Measurements from ENCODE around the gene SBF2.
"Not testable (repeated sequence)": the region's sequence is repeated elsewhere in the genome, so short reads cannot be mapped to it uniquely, and the experiment has no call there.

Gene SBF2

DNA sequence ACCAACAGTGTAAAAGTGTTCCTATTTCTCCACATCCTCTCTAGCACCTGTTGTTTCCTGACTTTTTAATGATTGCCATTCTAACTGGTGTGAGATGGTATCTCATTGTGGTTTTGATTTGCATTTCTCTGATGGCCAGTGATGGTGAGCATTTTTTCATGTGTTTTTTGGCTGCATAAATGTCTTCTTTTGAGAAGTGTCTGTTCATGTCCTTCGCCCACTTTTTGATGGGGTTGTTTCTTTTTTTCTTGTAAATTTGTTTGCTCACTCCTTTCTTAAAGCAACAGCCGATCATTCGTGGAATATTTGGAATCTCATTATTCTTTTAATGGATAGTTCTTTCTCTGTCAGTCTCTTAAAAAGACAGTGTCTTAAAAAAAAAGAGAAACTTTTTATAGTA is 550.5 kb downstream of the SBF2 start:
- H3K36me3 ChIP-seq (ENCODE audit: insufficient read depth, low read length) = peaks cover 38% of the 10 kb centered on the region
- H2AFZ ChIP-seq (ENCODE audit: low read length, unreplicated experiment); H3K4me3 ChIP-seq (ENCODE audit: low read depth, low read length); H3K79me2 ChIP-seq (ENCODE audit: control insufficient read depth, insufficient read depth, low read length, unreplicated experiment); H3K27me3 ChIP-seq (ENCODE audit: insufficient read depth, low read length); H3K4me1 ChIP-seq (ENCODE audit: control insufficient read depth, insufficient read depth, low read length, unreplicated experiment); H3K27ac ChIP-seq (ENCODE audit: low read depth, low read length): not testable (repeated sequence)

DNA sequence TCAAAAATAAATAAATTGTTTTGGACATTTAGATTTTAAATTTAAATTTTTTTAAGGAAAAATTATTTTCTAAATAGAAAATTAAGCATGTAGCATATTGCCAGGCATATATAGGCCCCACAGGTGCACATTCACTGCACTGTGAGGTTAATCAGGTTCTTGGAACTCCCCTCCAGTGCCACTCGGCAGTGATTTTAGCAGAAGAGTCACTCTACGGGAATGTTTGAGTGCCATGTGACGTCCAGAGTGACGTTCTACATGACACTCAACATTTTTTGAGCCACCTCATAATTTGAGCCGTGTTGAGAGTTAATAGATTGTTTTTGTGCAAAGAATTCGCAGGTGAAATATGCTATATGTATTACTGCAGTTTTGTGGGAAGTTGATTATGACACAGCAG is 552.8 kb downstream of the SBF2 start:
- no peak overlapping the region for H2AFZ ChIP-seq (ENCODE audit: low read length, unreplicated experiment)
- H3K27me3 ChIP-seq (ENCODE audit: insufficient read depth, low read length) = no peaks in the 10 kb centered on the region
- H3K27ac ChIP-seq (ENCODE audit: low read depth, low read length) = no peak overlapping the region
- H3K4me1 ChIP-seq (ENCODE audit: control insufficient read depth, insufficient read depth, low read length, unreplicated experiment) = no peaks in the 10 kb centered on the region
- peaks cover 46% of the 10 kb centered on the region for H3K36me3 ChIP-seq (ENCODE audit: insufficient read depth, low read length)
- H3K79me2 ChIP-seq (ENCODE audit: control insufficient read depth, insufficient read depth, low read length, unreplicated experiment) = no peaks in the 10 kb centered on the region
- no peak overlapping the region for H3K4me3 ChIP-seq (ENCODE audit: low read depth, low read length)

DNA sequence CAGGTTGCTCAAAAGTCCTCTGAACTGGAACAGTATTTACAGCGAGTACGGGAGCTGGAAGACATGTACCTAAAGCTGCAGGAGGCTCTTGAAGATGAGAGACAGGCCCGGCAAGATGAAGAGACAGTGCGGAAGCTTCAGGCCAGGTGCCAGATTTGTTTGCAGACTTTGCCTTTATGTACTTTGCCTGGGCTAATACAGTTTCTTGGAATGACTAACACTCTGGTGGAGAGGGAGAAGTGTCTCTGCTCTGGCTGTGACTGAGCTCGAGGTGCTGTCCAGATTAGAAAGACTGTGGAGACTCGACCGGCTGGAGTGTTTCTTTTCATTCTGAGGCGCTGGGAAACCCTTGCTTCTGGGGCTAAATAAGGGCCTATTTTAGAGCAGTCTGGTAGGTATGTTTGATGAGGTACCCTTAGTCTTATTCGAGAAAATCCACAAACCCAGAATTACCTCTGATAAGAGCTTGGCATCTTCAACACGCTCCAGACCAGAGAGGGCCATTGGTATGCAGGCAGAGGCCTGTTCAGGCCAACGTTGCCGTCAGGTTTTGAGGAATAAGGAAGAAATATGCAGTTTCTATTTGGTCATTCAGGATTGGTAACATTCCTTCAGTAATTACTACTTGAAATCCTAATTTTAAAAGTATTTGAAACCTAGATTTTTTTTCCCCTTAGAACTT is 553.7 kb downstream of the SBF2 start:
- H3K79me2 ChIP-seq (ENCODE audit: control insufficient read depth, insufficient read depth, low read length, unreplicated experiment) = no peaks in the 10 kb centered on the region
- H3K4me3 ChIP-seq (ENCODE audit: low read depth, low read length) = no peak overlapping the region
- peaks cover 56% of the 10 kb centered on the region for H3K36me3 ChIP-seq (ENCODE audit: insufficient read depth, low read length)
- H3K27ac ChIP-seq (ENCODE audit: low read depth, low read length) = no peak overlapping the region
- no peaks in the 10 kb centered on the region for H3K4me1 ChIP-seq (ENCODE audit: control insufficient read depth, insufficient read depth, low read length, unreplicated experiment)
- no peaks in the 10 kb centered on the region for H3K27me3 ChIP-seq (ENCODE audit: insufficient read depth, low read length)
- no peak overlapping the region for H2AFZ ChIP-seq (ENCODE audit: low read length, unreplicated experiment)

DNA sequence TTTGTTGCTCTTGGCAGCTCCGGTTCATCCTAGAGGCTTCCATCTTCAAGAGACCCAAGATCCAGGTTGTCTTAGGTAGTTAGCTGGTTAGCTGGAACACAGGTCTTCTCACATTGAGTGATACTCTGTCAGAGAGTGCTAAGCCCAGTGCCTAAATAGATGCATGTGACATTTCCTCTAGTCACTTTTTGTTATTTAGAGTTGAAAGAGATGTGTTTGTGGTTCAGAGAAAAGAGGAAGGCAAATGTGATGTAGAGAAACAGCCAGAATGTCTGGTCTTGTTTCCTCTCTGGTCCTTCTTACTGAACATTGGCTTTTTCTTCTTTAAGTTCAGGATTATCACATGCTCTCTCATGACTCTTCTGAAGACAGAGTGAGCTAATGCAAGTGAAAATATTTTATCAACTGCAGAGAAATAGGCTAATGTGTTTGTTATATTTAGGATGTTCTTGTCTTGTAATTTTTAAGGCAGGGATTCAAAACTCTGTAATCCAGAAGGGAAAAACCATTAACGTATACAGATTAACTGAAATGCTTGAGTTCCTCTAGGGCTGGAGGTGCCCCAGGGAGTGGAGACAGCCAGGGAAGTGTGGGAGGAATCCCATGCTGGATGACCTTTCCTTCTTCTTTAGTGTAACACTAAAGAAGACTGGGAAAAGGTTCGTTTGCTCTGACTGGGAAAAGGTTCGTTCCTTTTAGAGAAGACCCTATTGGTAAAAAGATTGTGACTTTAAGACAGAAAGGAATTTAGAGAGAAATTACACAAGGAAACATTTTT is 554.7 kb downstream of the SBF2 start:
- no peaks in the 10 kb centered on the region for H3K79me2 ChIP-seq (ENCODE audit: control insufficient read depth, insufficient read depth, low read length, unreplicated experiment)
- no peaks in the 10 kb centered on the region for H3K4me1 ChIP-seq (ENCODE audit: control insufficient read depth, insufficient read depth, low read length, unreplicated experiment)
- H3K4me3 ChIP-seq (ENCODE audit: low read depth, low read length) = no peak overlapping the region
- no peak overlapping the region for H2AFZ ChIP-seq (ENCODE audit: low read length, unreplicated experiment)
- no peaks in the 10 kb centered on the region for H3K27me3 ChIP-seq (ENCODE audit: insufficient read depth, low read length)
- H3K36me3 ChIP-seq (ENCODE audit: insufficient read depth, low read length) = peaks cover 57% of the 10 kb centered on the region
- H3K27ac ChIP-seq (ENCODE audit: low read depth, low read length) = no peak overlapping the region

DNA sequence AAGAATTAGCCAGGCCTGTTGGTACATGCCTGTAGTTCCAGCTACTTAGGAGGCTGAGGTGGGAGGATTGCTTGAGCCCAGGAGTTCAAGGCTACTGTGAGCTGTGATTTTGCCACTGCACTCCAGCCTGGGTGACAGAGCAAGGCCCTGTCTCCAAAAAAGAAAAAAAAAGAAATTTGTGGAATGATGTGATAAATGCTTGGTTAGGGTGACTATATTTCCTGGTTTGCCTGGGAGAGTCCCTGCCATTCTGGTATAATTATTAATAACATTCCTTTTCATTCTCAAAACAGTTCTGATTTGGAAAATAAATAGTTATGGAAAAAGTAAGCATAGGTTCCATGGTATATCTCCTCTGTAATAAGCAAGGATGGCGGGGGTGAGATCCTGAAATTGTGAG is 555.3 kb downstream of the SBF2 start:
- Histone ChIP-seq H3K4me1 (ENCODE audit: control insufficient read depth, insufficient read depth, low read length, unreplicated experiment) (no peaks in the 10 kb centered on the region), H3K79me2 (ENCODE audit: control insufficient read depth, insufficient read depth, low read length, unreplicated experiment) (no peaks in the 10 kb centered on the region), H3K27me3 (ENCODE audit: insufficient read depth, low read length) (no peaks in the 10 kb centered on the region), H3K27ac (ENCODE audit: low read depth, low read length) (no peak overlapping the region), H3K4me3 (ENCODE audit: low read depth, low read length) (no peak overlapping the region), H2AFZ (ENCODE audit: low read length, unreplicated experiment) (no peak overlapping the region), H3K36me3 (ENCODE audit: insufficient read depth, low read length) (peaks cover 63% of the 10 kb centered on the region)

DNA sequence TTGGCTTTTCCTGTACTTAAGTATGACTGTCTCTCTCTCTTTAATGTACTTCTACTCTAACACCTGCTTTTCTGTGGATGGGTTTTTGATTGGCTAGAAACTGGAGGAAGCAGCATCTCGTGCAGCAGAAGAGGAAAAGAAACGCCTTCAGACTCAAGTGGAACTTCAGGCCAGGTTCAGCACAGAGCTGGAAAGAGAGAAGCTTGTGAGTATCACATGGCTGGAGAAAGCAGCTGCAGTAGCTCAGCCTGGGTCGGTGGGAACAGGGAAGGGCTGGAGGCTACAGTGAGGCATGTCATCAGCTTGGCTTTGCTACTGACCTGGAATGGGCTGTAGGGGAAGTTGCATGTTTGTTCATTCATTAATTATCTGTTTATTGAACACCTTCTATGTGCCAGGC is 555.9 kb downstream of the SBF2 start:
- Histone ChIP-seq H3K27ac (ENCODE audit: low read depth, low read length) (no peak overlapping the region), H3K79me2 (ENCODE audit: control insufficient read depth, insufficient read depth, low read length, unreplicated experiment) (no peaks in the 10 kb centered on the region), H3K36me3 (ENCODE audit: insufficient read depth, low read length) (peaks cover 68% of the 10 kb centered on the region), H3K4me3 (ENCODE audit: low read depth, low read length) (no peak overlapping the region), H3K27me3 (ENCODE audit: insufficient read depth, low read length) (no peaks in the 10 kb centered on the region), H3K4me1 (ENCODE audit: control insufficient read depth, insufficient read depth, low read length, unreplicated experiment) (no peaks in the 10 kb centered on the region), H2AFZ (ENCODE audit: low read length, unreplicated experiment) (no peak overlapping the region)

DNA sequence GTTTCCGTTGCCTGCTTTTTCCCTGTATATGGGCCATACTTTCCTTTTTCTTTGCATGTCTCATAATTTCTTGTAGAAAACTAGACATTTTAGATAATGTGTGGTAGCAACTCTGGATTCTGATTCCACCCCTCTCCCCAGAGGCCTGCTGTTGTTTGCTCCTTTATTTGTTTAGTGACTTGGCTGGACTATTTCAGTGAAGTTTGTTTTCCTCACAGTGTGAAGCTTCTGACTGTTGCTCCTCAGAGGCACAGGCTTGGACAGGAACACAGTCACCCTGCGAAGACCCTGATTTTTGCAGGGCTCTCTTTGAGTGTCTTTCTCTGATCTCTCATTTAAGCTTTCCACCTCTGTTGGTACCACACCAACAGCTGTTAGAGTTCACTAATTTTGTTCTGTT is 557.7 kb downstream of the SBF2 start:
- H3K4me3 ChIP-seq (ENCODE audit: low read depth, low read length) = no peak overlapping the region
- H3K79me2 ChIP-seq (ENCODE audit: control insufficient read depth, insufficient read depth, low read length, unreplicated experiment) = no peaks in the 10 kb centered on the region
- no peak overlapping the region for H3K27ac ChIP-seq (ENCODE audit: low read depth, low read length)
- no peaks in the 10 kb centered on the region for H3K27me3 ChIP-seq (ENCODE audit: insufficient read depth, low read length)
- H3K36me3 ChIP-seq (ENCODE audit: insufficient read depth, low read length) = peaks cover 70% of the 10 kb centered on the region
- H2AFZ ChIP-seq (ENCODE audit: low read length, unreplicated experiment) = no peak overlapping the region
- no peaks in the 10 kb centered on the region for H3K4me1 ChIP-seq (ENCODE audit: control insufficient read depth, insufficient read depth, low read length, unreplicated experiment)

DNA sequence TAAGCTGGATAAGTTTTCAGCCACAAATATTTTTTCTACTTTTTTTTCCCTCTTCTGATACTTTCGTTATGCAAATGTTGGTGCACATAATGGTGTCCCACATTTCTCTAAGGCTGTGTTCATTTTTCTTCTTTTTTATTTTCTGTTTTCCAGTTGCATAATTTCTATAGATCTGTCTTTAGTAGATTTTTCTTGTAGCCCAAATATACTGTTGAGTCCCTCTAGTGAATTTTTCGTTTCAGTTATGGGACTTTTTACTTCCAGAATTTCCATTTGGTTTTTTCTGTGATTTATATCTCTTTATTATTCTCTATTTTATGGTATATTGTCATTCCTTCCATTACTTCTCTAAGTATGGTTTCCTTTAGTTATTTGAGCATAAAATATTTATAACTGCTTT is 558.1 kb downstream of the SBF2 start:
- no peaks in the 10 kb centered on the region for H3K27me3 ChIP-seq (ENCODE audit: insufficient read depth, low read length)
- H3K79me2 ChIP-seq (ENCODE audit: control insufficient read depth, insufficient read depth, low read length, unreplicated experiment) = no peaks in the 10 kb centered on the region
- no peak overlapping the region for H3K4me3 ChIP-seq (ENCODE audit: low read depth, low read length)
- no peak overlapping the region for H3K27ac ChIP-seq (ENCODE audit: low read depth, low read length)
- H3K4me1 ChIP-seq (ENCODE audit: control insufficient read depth, insufficient read depth, low read length, unreplicated experiment) = no peaks in the 10 kb centered on the region
- peaks cover 67% of the 10 kb centered on the region for H3K36me3 ChIP-seq (ENCODE audit: insufficient read depth, low read length)
- no peak overlapping the region for H2AFZ ChIP-seq (ENCODE audit: low read length, unreplicated experiment)

DNA sequence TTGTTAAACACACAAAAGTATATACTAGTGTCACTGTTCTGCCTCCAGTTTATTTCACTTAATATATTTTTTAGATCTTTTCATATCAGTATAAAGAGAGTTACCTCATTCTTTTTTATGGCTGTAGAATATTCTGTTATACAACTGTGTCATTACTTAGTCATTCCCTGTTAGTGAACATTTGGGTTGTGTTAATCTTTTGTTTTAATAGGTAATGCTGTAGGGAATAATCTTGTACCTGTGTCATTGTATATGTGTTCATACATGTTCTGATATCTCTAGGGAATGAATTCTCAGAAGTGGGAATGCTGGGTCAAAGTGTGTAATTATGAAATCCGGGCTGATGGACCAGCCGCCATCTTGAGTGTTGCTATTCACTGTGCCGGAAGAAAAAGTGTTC is 558.8 kb downstream of the SBF2 start:
- H3K4me3 ChIP-seq (ENCODE audit: low read depth, low read length) = no peak overlapping the region
- H3K36me3 ChIP-seq (ENCODE audit: insufficient read depth, low read length) = peaks cover 64% of the 10 kb centered on the region
- H3K27me3 ChIP-seq (ENCODE audit: insufficient read depth, low read length) = no peaks in the 10 kb centered on the region
- H3K4me1 ChIP-seq (ENCODE audit: control insufficient read depth, insufficient read depth, low read length, unreplicated experiment) = no peaks in the 10 kb centered on the region
- H3K79me2 ChIP-seq (ENCODE audit: control insufficient read depth, insufficient read depth, low read length, unreplicated experiment) = no peaks in the 10 kb centered on the region
- H2AFZ ChIP-seq (ENCODE audit: low read length, unreplicated experiment) = no peak overlapping the region
- no peak overlapping the region for H3K27ac ChIP-seq (ENCODE audit: low read depth, low read length)

DNA sequence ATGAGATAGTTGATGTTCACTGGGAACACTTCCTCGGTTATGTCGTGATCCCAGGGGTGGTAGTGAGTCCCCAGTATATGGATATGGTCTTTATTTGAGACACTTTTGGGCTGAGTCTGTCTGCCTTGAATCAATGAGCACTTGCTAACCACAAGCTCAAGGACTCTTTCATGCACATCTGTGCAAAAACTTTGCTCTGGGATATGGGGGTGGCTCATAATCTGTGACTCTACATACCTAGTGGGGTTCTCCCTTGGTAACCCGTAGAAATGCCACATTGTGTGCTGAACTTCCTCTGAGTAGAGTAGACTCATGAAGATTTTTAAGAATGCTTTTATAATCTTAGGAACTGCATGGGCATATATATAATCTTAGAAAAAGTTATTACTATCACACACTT is 560.8 kb downstream of the SBF2 start:
- no peak overlapping the region for H2AFZ ChIP-seq (ENCODE audit: low read length, unreplicated experiment)
- H3K27me3 ChIP-seq (ENCODE audit: insufficient read depth, low read length) = no peaks in the 10 kb centered on the region
- H3K4me1 ChIP-seq (ENCODE audit: control insufficient read depth, insufficient read depth, low read length, unreplicated experiment) = no peaks in the 10 kb centered on the region
- H3K36me3 ChIP-seq (ENCODE audit: insufficient read depth, low read length) = peaks cover 61% of the 10 kb centered on the region
- no peak overlapping the region for H3K4me3 ChIP-seq (ENCODE audit: low read depth, low read length)
- H3K79me2 ChIP-seq (ENCODE audit: control insufficient read depth, insufficient read depth, low read length, unreplicated experiment) = no peaks in the 10 kb centered on the region
- H3K27ac ChIP-seq (ENCODE audit: low read depth, low read length) = no peak overlapping the region

DNA sequence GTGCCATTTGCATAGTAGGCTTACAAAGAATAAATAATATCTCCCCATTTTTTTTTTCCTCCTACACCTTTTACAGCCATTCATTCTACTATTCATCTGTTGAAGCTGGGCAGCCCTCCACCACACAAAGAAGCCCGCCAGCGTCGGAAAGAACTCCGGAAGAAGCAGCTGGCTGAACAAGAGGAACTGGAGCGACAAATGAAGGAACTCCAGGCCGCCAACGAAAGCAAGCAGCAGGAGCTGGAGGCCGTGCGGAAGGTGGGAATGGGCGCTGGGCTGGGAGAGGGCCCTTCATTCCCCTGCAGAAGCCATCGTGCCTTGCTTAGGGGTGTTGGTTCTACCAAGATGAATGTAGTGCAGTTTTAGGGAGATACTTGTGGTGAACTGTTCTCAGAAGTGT is 561.6 kb downstream of the SBF2 start:
- Histone ChIP-seq H3K27me3 (ENCODE audit: insufficient read depth, low read length) (no peaks in the 10 kb centered on the region), H3K36me3 (ENCODE audit: insufficient read depth, low read length) (peaks cover 62% of the 10 kb centered on the region), H2AFZ (ENCODE audit: low read length, unreplicated experiment) (no peak overlapping the region), H3K27ac (ENCODE audit: low read depth, low read length) (no peak overlapping the region), H3K4me1 (ENCODE audit: control insufficient read depth, insufficient read depth, low read length, unreplicated experiment) (no peaks in the 10 kb centered on the region), H3K4me3 (ENCODE audit: low read depth, low read length) (no peak overlapping the region), H3K79me2 (ENCODE audit: control insufficient read depth, insufficient read depth, low read length, unreplicated experiment) (no peaks in the 10 kb centered on the region)
